HT1080 (cell line): Measurements from ENCODE around the gene ADCK1. TPM values are rescaled to one million over a fixed set of nuclear protein-coding genes. Genes with fewer than 3 reads are reported as not detected.
"Not testable (repeated sequence)": the region's sequence is repeated elsewhere in the genome, so short reads cannot be mapped to it uniquely, and the experiment has no call there.

Experiments used
- DNase-seq: peaks from one replicate; pipeline ENCODE4 v3.0.0-alpha.2; 2015; ENCODE audit warnings: low read depth
- polyA plus RNA-seq, 2 experiments: library from polyadenylated mRNA; depleted of rRNA; stranded (reverse); fragments of >200 nt; gene quantifications; 2 replicates each; pipeline ENCODE4 v1.2.3, GENCODE V29; 2015
- total RNA-seq: library from RNA; depleted of rRNA; stranded (reverse); fragments of >200 nt; shearing (Covaris generic); gene quantifications from 2 replicates; pipeline ENCODE4 v1.2.3, GENCODE V29; 2014; rRNA removed

ADCK1 gene
- total RNA-seq: 3.1 and 3.6 TPM in 2 replicates
- 6.0 and 7.1 TPM in 2 replicates for polyA plus RNA-seq (2015; cell fraction: cytosol; rRNA removed)
- 8.7 and 14.4 TPM in 2 replicates for polyA plus RNA-seq (2015; cell fraction: nucleus; rRNA removed)

GRCh38 chr14:77799863-77800730 is at the start of gene ADCK1:
Gene ADCK1, plus strand, starts transcription at chr14:77800109. Its CDS starts 18,870 bp downstream, at chr14:77818979.
- DNase-seq: peak; percentile 80

DNA sequence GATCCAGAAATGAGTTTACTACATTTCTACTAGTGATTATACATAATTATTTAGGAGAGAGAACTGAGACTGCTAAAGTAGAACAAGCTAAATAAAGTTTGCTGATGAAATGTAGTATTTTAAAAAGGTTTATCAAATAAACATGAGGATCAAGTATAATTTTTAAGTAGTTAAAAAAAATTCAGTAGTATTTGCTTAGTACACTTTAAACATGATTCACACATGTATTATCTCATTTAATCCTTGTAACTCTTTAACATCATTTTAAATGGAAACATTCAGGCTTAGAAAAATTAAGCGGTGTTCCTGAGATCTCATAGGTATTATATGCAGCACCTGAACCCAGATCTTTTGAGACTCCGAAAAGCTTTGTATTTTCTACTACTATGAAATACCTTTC is 47.6 kb upstream of the ADCK1 start:
- DNase-seq: no peak

- DNase-seq: no peak
These were observed 47.0 kb upstream of the ADCK1 start for GRCh38 chr14:77752799-77753516.

- peak; percentile 92 for DNase-seq
These were observed 39.3 kb upstream of the ADCK1 start, which contains the start of gene SNW1 for GRCh38 chr14:77760381-77761204. Gene SNW1, minus strand, starts transcription at chr14:77761156. Its CDS starts 29 bp downstream, at chr14:77761127.

DNA sequence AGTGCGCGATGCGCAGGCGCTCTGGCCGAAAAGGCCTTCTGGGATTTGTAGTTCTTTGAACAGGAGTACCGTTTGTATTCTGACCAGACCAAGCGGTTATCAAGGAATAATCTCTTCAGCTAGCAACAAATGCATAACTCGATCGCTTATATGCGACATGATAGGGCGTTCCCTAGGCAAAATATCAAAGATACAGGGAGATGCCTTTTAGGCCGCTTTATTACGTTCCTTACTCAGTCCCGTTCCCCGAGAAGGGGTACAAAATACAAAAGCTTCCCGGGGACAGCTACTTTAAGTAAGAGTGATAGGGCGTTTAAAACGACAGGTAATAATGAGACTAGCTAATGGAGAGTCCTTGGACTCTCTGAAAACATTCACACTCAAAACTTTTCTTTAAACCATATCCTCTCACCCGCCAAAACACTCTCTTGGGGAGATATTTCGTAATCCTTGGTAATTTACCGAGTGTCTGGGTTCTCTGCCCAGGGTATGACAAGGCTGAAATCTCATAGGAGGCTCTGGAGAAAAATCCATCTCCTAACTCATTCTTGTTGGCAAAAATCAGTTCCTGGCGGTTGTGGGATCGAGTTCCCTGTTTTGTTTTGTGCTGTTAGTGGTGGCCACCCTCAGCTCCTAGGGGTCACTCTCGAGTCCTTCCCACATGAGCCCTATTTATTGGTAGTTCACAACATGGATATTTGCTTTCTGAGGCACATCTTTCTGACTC is 38.5 kb upstream of the ADCK1 start:
- peak; percentile 42 for DNase-seq

GRCh38 chr14:77763316-77763715 is 36.6 kb upstream of the ADCK1 start:
- no peak for DNase-seq

- no peak for DNase-seq
These were observed 35.9 kb upstream of the ADCK1 start for GRCh38 chr14:77763978-77764377.

- DNase-seq: not testable (repeated sequence)
These were observed 31.4 kb upstream of the ADCK1 start for GRCh38 chr14:77768442-77769069.

DNA sequence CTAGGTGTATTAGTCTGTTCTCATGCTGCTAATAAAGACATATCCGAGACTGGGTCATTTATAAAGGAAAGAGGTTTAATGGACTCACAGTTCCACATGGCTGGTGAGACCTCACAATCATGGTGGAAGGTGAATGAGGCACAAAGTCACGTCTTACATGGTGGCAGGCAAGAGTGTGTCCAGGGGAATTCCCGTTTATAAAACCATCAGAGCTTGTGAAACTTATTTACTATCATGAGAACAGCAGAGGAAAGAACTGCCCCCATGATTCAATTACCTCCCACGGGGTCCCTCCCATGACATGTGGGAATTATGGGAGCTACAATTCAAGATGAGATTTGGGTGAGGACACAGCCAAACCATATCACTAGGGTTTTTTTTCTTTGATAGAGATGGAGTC is 25.9 kb upstream of the ADCK1 start:
- not testable (repeated sequence) for DNase-seq

DNA sequence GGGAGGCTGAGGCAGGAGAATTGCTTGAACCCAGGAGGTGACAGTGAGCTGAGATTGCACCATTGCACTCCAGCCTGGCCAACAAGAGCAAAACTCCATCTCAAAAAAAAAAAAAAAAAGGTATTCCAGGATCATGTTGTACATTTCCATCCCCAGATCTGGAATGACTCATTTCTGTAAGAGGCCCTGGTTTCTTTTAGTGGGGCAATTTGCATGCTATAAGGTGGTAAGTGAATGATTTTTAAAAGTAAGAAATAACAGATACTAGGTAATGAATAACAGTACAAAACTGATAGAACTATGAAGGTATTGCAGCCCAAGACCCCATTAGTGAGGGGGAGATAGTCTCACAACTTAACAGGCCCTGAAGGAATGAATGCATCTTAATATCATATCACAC is 17.7 kb upstream of the ADCK1 start:
- peak; percentile 28 for DNase-seq

DNA sequence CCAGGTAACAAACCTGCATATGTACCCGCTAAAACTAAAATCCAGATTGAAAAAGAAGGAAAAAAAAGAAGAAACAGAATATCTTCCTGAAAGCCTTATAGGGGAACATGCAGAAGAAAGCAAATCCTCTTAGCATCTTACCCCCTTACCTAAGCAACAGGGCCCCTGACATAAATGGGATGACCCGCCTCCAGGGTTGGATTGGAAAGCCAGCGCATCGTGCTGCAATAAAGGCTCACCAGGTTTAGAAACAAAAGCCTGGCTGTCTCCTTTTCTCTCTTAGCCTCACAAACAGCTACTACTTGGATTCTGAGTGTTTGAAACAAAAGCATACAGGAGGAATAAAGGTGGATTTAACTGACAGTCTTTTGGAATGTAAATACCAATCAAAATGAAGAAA is 13.8 kb upstream of the ADCK1 start:
- no peak for DNase-seq

DNA sequence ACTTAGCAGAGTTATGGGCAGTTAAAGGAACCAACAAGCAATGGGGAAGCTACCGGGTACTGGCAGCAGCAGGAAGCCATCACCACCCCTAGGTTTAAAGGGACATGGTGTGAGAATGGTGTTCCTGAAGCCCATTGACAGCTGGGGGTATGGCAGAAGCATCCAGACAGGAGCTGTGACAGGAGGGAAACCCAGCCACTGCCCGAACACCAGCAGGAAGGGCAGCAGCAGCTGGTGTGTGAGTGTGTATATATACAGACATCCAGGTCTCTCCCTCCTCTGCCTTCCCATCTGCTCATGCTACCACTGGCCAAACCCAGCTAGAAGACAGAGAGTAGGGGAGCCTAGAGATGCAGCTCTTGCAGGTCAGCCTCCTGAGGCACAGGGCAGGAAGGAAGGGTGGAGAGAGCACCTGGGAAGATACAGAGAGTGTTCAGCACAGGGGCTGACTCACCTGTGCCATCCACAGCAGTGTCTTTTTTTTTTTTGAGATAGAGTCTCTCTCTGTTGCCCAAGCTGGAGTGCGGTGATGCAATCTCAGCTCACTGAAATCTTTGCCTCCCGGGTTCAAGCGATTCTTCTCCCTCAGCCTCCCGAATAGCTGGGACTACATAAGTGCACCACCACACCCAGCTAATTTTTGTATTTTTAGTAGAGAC is 9.2 kb upstream of the ADCK1 start:
- no peak for DNase-seq

GRCh38 chr14:77791225-77791600 is 8.7 kb upstream of the ADCK1 start:
- DNase-seq: no peak

DNA sequence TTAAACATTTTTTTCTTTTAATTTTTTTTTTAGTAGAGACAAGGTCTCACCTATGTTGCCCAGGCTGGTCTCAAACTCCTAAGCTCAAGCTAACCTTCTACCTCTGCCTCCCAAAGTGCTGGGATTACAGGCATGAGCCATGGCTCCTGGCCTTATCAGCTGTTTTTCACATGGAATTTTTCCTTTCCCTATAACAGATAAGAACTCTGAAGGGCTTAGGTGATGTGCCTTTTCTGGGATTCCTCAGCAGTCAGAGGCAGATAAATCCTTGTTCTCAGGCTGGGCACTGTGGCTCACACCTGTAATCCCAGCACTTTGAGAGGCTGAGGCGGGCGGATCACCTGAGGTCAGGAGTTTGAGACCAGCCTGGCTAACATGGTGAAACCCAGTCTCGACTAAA is 6.7 kb upstream of the ADCK1 start:
- not testable (repeated sequence) for DNase-seq

DNA sequence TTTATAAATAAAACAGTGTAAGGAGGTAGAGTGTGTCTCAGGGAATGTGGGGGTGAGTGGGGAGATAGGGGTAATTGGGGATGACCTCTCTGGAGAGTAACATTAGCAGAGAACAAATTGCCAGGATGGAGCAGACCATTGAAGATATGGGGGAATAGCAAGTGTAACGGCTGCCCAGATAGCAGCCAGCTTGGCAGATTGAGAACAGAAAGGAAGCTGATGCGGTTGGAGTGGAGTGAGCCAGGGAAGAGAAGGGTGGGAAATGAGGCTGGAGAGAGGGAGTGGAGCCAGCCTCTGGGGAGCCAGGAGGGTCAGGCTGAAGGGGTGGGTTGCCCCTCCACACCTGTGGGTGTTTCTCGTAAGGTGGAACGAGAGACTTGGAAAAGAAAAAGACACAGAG is 5.6 kb upstream of the ADCK1 start:
- DNase-seq: no peak

GRCh38 chr14:77799456-77799855 is 453 bp upstream of the ADCK1 start:
- DNase-seq: not testable (repeated sequence)

DNA sequence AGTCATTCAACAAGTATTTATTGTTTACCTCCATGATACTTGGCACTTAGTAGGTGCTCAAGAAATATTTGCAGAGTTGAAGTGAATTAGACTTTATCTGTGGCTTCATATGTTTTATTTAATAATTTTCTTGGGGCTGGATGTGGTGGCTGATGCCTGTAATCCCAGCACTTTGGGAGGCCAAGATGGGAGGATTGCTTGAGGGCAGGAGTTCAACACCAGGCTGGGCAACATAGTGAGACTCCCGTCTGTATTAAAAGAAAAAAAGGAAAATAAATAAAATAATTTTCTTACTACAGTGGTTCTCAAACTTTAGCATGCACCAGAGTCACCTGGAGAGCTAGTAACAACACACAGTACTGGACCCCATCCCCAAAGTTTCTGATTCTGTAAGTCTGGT is 905 bp downstream of the ADCK1 start:
- no peak for DNase-seq

GRCh38 chr14:77804592-77804991 is 4.7 kb downstream of the ADCK1 start:
- peak; percentile 49 for DNase-seq

DNA sequence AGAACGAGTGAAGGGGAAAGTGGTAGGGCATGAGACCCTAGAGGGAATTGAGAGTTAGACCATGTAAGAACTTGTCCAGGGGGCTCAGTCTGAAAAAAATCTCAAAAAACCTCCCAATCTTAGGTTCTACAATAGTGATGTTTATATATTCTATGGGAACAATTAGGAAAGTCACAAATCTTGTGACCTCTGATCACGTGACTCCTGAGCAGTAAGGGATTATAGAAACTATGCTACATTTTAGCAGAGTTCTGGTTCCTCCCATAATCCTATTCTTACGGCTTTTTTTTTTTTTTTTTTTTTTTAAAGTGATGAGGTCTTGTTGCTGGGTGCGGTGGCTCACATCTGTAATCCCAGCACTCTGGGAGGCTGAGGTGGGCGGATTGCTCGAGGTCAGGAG is 5.8 kb downstream of the ADCK1 start:
- no peak for DNase-seq

- DNase-seq: no peak
These were observed 8.3 kb downstream of the ADCK1 start for GRCh38 chr14:77808250-77808649.
